WTC11 (cell line): Measurements from ENCODE around the gene KIAA1671. TPM values are rescaled to one million over a fixed set of nuclear protein-coding genes. Genes with fewer than 3 reads are reported as not detected.

Experiments used
- ATAC-seq: fragments of 200-7000 bp; cut with Tn5 transposase; 2 replicates; pipeline ENCODE4 v1.10.0; 2021; ENCODE audit warnings: mild to moderate bottlenecking, moderate library complexity
- CTCF ChIA-PET: fragments of 300-600 bp; sonication (Branson Sonifier 250); formaldehyde crosslinking; loops from one replicate; lab custom pipeline; 2021; ENCODE audit warnings: antibody characterized with exemption; lab: Charles Lee
- POLR2A ChIA-PET: fragments of 350-600 bp; sonication (Branson Sonifier 250); formaldehyde crosslinking; loops from one replicate; lab custom pipeline; 2021; ENCODE audit warnings: antibody characterized with exemption; lab: Charles Lee
- DNase-seq: peaks from one replicate; pipeline ENCODE4 v3.0.0; 2021; ENCODE audit warnings: low spot score
- H3K27ac Mint-ChIP-seq: 2 replicates; pipeline ENCODE4 v1.8.0; 2021; ENCODE audit warnings: mixed read lengths
- H3K27me3 Mint-ChIP-seq: 2 replicates; pipeline ENCODE4 v1.8.0; 2021; ENCODE audit warnings: low read depth, mild to moderate bottlenecking, moderate library complexity, mixed read lengths
- H3K36me3 Mint-ChIP-seq: 2 replicates; pipeline ENCODE4 v1.8.0; 2021; ENCODE audit warnings: mixed read lengths
- H3K4me1 Mint-ChIP-seq: 2 replicates; pipeline ENCODE4 v1.8.0; 2022; ENCODE audit warnings: mixed read lengths
- H3K4me3 Mint-ChIP-seq: 2 replicates; pipeline ENCODE4 v1.8.0; 2021; ENCODE audit warnings: mild to moderate bottlenecking, moderate library complexity, mixed read lengths
- H3K9me3 Mint-ChIP-seq: 2 replicates; pipeline ENCODE4 v1.8.0; 2021; ENCODE audit warnings: mixed read lengths
- ATF2 ChIP-seq: sonication (generic); formaldehyde crosslinking; IDR thresholded peaks from 2 replicates; pipeline ENCODE4 v1.8.1; 2022; ENCODE audit warnings: low read depth, missing genetic modification reagents, borderline replicate concordance
- CREB1 ChIP-seq: sonication (generic); formaldehyde crosslinking; IDR thresholded peaks from 2 replicates; pipeline ENCODE4 v1.8.0; 2023; ENCODE audit warnings: mild to moderate bottlenecking, missing genetic modification reagents
- CREM ChIP-seq: sonication (generic); formaldehyde crosslinking; IDR thresholded peaks from 2 replicates; pipeline ENCODE4 v1.8.1; 2022; ENCODE audit warnings: mild to moderate bottlenecking, missing genetic modification reagents, moderate library complexity
- CTCF ChIP-seq: fragments of 200-600 bp; IDR thresholded peaks from 2 replicates; pipeline ENCODE4 v1.8.0; 2022; ENCODE audit warnings: antibody characterized with exemption
- ETV6 ChIP-seq: sonication (generic); formaldehyde crosslinking; IDR thresholded peaks from 2 replicates; pipeline ENCODE4 v1.8.1; 2022; ENCODE audit warnings: mild to moderate bottlenecking, missing genetic modification reagents
- FOXK1 ChIP-seq: sonication (generic); formaldehyde crosslinking; IDR thresholded peaks from 2 replicates; pipeline ENCODE4 v1.8.0; 2022; ENCODE audit warnings: mild to moderate bottlenecking, moderate library complexity, missing genetic modification reagents
- GRHL2 ChIP-seq: fragments of 250-450 bp; sonication (Bioruptor Pico); IDR thresholded peaks from 2 replicates; pipeline ENCODE4 v1.8.0; 2022; ENCODE audit warnings: mild to moderate bottlenecking, moderate library complexity; ENCODE audit not compliant: insufficient replicate concordance, severe bottlenecking
- HMGXB4 ChIP-seq: sonication (generic); formaldehyde crosslinking; IDR thresholded peaks from 2 replicates; pipeline ENCODE4 v1.8.1; 2023; ENCODE audit warnings: mild to moderate bottlenecking, moderate library complexity, missing genetic modification reagents
- IRF1 ChIP-seq: sonication (generic); formaldehyde crosslinking; IDR thresholded peaks from 2 replicates; pipeline ENCODE4 v1.8.0; 2023; ENCODE audit warnings: missing genetic modification reagents
- SOX15 ChIP-seq: fragments of 250-450 bp; sonication (Bioruptor Pico); IDR thresholded peaks from 2 replicates; pipeline ENCODE4 v1.9.0; 2021; ENCODE audit warnings: mild to moderate bottlenecking
- TEAD1 ChIP-seq: sonication (generic); formaldehyde crosslinking; IDR thresholded peaks from 2 replicates; pipeline ENCODE4 v1.8.0; 2022; ENCODE audit warnings: mild to moderate bottlenecking, missing genetic modification reagents
- TEAD4 ChIP-seq: sonication (generic); formaldehyde crosslinking; IDR thresholded peaks from 2 replicates; pipeline ENCODE4 v1.8.0; 2022; ENCODE audit warnings: mild to moderate bottlenecking, missing genetic modification reagents
- TP53 ChIP-seq: sonication (generic); formaldehyde crosslinking; IDR thresholded peaks from 2 replicates; pipeline ENCODE4 v1.8.1; 2023; ENCODE audit warnings: mild to moderate bottlenecking, missing genetic modification reagents
- ZBTB21 ChIP-seq: sonication (generic); formaldehyde crosslinking; IDR thresholded peaks from 2 replicates; pipeline ENCODE4 v1.8.1; 2023; ENCODE audit warnings: mild to moderate bottlenecking, missing genetic modification reagents, borderline replicate concordance
- ZNF121 ChIP-seq: sonication (generic); formaldehyde crosslinking; IDR thresholded peaks from 2 replicates; pipeline ENCODE4 v1.8.0; 2023; ENCODE audit warnings: missing genetic modification reagents
- total RNA-seq: library from RNA; stranded (reverse); gene quantifications from 3 replicates; pipeline ENCODE4 v1.2.3, GENCODE V29; 2021
- TF ChIP-seq, protein P1 (sequence below): fragments of 250-450 bp; sonication (Bioruptor Pico); IDR thresholded peaks from 2 replicates; pipeline ENCODE4 v2.1.2; 2022; ENCODE audit warnings: mild to moderate bottlenecking, moderate library complexity
- TF ChIP-seq, protein P2 (sequence below): sonication (generic); formaldehyde crosslinking; IDR thresholded peaks from 2 replicates; pipeline ENCODE4 v1.8.0; 2023; ENCODE audit warnings: mild to moderate bottlenecking, missing genetic modification reagents

Gene KIAA1671
- total RNA-seq, 1 experiment from 2014 or later = 26.0 TPM

DNA sequence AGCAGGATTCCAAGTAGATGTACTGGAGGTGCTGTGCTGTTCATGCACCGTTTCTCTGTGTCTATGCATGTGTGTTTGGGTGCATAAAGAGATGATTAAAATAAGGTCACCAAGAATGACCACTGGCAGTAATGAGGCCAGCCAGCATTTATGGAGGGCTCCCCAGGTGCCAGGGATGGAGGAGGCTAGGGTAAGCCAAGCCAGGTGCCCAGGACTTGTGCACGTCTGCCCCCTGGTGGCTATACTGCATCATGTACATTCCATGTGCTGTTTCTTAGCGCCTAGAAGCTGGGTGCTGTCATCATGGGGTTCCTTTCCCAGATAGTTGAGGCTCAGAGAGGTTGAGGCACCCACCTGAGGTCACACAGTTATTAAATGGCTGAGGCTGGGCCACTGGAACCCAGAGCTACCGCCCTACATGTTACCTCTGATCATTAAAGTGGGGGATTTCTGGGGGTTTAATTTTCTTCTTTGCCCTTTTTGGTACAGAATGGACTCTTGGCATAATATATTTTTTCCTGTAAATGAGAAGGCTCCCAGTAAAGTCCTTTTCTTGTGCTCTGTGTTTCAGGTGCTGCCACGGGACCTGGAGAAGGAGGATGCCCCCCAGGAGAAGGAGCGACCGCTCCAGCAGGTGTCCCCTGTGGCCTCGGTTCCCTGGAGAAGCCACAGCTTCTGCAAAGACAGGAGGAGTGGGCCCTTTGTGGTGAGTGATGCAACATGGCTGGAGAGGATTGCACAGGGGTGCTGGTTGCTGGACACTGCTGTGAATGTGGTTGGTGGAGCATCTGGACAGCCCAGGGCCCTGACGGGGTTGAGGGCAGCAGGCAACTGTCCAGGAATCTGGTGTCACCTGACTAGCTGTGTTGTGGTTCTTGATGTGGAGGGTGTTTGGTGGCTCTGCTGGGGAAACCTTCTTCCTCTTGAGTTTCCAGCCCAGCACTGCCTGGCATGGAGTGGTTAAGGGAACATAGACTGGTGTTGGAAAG is 96.4 kb downstream of the KIAA1671 start:
- H3K4me3 Mint-ChIP-seq = no peak overlapping the region
- POLR2A ChIA-PET = interaction anchor here (1.4 kb wide), 1 partner anchor 22 kb away, joined by 5 read pairs; no protein-coding TSS in a partner anchor
- peak; percentile 87 for ATAC-seq
- H3K4me1 Mint-ChIP-seq = peaks cover 4% of the 10 kb centered on the region
- H3K27me3 Mint-ChIP-seq = no peaks in the 10 kb centered on the region
- peak; percentile 81 for DNase-seq
- TF ChIP-seq CTCF (peak; percentile 95), TEAD1 (peak; percentile 50; the same call in 1 of the 2 replicates), CREB1 (CRISPR knock-in tag) (no peak), ETV6 (no peak)
- no peak overlapping the region for H3K27ac Mint-ChIP-seq
- CTCF ChIA-PET = interaction anchor here (0.5 to 5.4 kb wide), 32 partner anchors 8 to 1788 kb away, joined by 3 to 61 read pairs (median 4); no protein-coding TSS in a partner anchor
- H3K9me3 Mint-ChIP-seq = peaks cover 17% of the 10 kb centered on the region
- H3K36me3 Mint-ChIP-seq = peaks cover 32% of the 10 kb centered on the region

DNA sequence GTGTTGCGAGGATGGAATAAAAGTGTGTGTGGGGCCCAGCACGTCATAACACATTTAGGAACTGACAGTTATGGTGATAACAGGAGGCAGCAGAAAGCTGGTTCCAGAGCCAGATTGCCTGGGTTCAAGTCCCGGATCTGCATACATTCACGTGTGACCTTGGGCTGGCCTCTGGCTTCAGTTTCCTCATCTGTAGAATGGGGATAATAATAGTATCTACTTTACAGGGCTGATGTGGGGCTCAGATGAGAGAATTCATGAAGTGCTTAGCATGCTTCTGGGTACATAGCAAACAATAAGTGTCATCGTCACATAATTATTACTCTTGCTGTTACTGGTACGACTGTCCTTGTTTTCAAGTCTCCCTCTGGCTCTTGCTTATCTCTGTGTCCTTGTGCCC is 97.3 kb downstream of the KIAA1671 start:
- ATAC-seq (no peak), DNase-seq (no peak)
- Mint-ChIP-seq H3K36me3 (peaks cover 32% of the 10 kb centered on the region), H3K27ac (no peak overlapping the region), H3K4me3 (no peak overlapping the region), H3K9me3 (peaks cover 17% of the 10 kb centered on the region), H3K27me3 (no peaks in the 10 kb centered on the region), H3K4me1 (peaks cover 4% of the 10 kb centered on the region)
- ChIA-PET POLR2A (no interaction called here), CTCF (interaction anchor here (0.6 to 5.4 kb wide), 11 partner anchors 7 to 279 kb away, joined by 3 to 61 read pairs (median 6); no protein-coding TSS in a partner anchor)
- TF ChIP-seq, protein P1, sequence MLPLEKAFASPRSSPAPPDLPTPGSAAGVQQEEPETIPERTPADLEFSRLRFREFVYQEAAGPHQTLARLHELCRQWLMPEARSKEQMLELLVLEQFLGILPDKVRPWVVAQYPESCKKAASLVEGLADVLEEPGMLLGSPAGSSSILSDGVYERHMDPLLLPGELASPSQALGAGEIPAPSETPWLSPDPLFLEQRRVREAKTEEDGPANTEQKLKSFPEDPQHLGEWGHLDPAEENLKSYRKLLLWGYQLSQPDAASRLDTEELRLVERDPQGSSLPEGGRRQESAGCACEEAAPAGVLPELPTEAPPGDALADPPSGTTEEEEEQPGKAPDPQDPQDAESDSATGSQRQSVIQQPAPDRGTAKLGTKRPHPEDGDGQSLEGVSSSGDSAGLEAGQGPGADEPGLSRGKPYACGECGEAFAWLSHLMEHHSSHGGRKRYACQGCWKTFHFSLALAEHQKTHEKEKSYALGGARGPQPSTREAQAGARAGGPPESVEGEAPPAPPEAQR (CRISPR knock-in tag) = no peak
- TF ChIP-seq IRF1 (CRISPR knock-in tag) = no peak
- TF ChIP-seq SOX15 (CRISPR knock-in tag) = no peak
- no peak for TF ChIP-seq GRHL2 (CRISPR knock-in tag)
- TF ChIP-seq, protein P2, sequence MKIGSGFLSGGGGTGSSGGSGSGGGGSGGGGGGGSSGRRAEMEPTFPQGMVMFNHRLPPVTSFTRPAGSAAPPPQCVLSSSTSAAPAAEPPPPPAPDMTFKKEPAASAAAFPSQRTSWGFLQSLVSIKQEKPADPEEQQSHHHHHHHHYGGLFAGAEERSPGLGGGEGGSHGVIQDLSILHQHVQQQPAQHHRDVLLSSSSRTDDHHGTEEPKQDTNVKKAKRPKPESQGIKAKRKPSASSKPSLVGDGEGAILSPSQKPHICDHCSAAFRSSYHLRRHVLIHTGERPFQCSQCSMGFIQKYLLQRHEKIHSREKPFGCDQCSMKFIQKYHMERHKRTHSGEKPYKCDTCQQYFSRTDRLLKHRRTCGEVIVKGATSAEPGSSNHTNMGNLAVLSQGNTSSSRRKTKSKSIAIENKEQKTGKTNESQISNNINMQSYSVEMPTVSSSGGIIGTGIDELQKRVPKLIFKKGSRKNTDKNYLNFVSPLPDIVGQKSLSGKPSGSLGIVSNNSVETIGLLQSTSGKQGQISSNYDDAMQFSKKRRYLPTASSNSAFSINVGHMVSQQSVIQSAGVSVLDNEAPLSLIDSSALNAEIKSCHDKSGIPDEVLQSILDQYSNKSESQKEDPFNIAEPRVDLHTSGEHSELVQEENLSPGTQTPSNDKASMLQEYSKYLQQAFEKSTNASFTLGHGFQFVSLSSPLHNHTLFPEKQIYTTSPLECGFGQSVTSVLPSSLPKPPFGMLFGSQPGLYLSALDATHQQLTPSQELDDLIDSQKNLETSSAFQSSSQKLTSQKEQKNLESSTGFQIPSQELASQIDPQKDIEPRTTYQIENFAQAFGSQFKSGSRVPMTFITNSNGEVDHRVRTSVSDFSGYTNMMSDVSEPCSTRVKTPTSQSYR (CRISPR knock-in tag) = no peak
- TF ChIP-seq FOXK1 (CRISPR knock-in tag) = no peak
- no peak for TF ChIP-seq ZBTB21
- TF ChIP-seq TEAD4 (CRISPR knock-in tag) = no peak

GRCh38 chr22:25050566-25050965 is 98.0 kb downstream of the KIAA1671 start:
- CTCF ChIA-PET = interaction anchor here (0.9 to 5.4 kb wide), 14 partner anchors 24 to 220 kb away, joined by 3 to 61 read pairs (median 4); no protein-coding TSS in a partner anchor
- TF ChIP-seq TP53 (no peak), FOXK1 (CRISPR knock-in tag) (no peak), ATF2 (no peak), HMGXB4 (no peak), ZNF121 (CRISPR knock-in tag) (no peak), ETV6 (no peak), CREM (CRISPR knock-in tag) (no peak)

More at GRCh38 chr22:25050566-25050965, 98.0 kb downstream of the KIAA1671 start:
- Mint-ChIP-seq H3K9me3 (peaks cover 17% of the 10 kb centered on the region), H3K27ac (no peak overlapping the region), H3K27me3 (no peaks in the 10 kb centered on the region), H3K4me3 (no peak overlapping the region), H3K4me1 (peaks cover 4% of the 10 kb centered on the region), H3K36me3 (peaks cover 32% of the 10 kb centered on the region)
- ATAC-seq (no peak), DNase-seq (no peak)
- POLR2A ChIA-PET = no interaction called here
